ENCODE results near the gene SLC35F1.

- no peak for TF ChIP-seq CTCF (IDR thresholded peaks at IDR 0.05)
- TF ChIP-seq POLR2AphosphoS5 (IDR thresholded peaks at IDR 0.05), result no peak
- no peak for TF ChIP-seq POLR2A (IDR thresholded peaks at IDR 0.05)
Observed at GRCh38 chr6:117924690-117925089, 17.6 kb downstream of the SLC35F1 start.

All from prostate gland (tissue), 2 donors.